ENCODE measurements around the gene PCAT6.

Gene PCAT6

GRCh38 chr1:202798792-202799331 lies 11.9 kb upstream of the PCAT6 start:
- Histone ChIP-seq H3K4ac (ENCODE audit: low read length) (no peak overlapping the region), H4K8ac (ENCODE audit: low read depth, low read length) (no peak overlapping the region), H3K4me3 (ENCODE audit: low read length in 2 of 2) (peak overlapping the region in 1 of 2 donors; percentile 60), H2BK15ac (ENCODE audit: low read length) (no peak overlapping the region), H3K14ac (ENCODE audit: low read length) (no peak overlapping the region), H3K79me1 (ENCODE audit: low read depth, low read length) (peaks cover 11% of the 10 kb centered on the region), H3K18ac (ENCODE audit: low read length) (no peak overlapping the region), H4K91ac (ENCODE audit: low read depth, low read length, poor library complexity) (no peak overlapping the region), H3K27me3 (ENCODE audit: control insufficient read depth in 3 of 3, insufficient read depth in 3 of 3, low read depth in 1 of 3, low read length in 3 of 3) (no peaks in the 10 kb centered on the region), H3K9ac (ENCODE audit: low read depth, low read length, poor library complexity) (no peak overlapping the region), H3K9me3 (replicated peaks in 1 of 2; ENCODE audit: control insufficient read depth in 2 of 2, insufficient read depth in 1 of 2, low read depth in 1 of 2, low read length in 2 of 2) (peaks cover 0 to 4% of the 10 kb centered on the region in 2 donors), H2AFZ (ENCODE audit: low read length) (no peak overlapping the region), H2BK120ac (ENCODE audit: low read depth, low read length) (no peak overlapping the region), H2BK12ac (ENCODE audit: low read length) (no peak overlapping the region), H2AK5ac (ENCODE audit: low read depth, low read length) (no peak overlapping the region), H3K23ac (ENCODE audit: low read depth, low read length, poor library complexity) (no peak overlapping the region), H3K4me2 (ENCODE audit: insufficient read depth, low read length, poor library complexity, severe bottlenecking) (no peak overlapping the region), H3K4me1 (ENCODE audit: control insufficient read depth in 2 of 2, insufficient read depth in 1 of 2, low read depth in 1 of 2, low read length in 2 of 2) (peaks cover 0 to 4% of the 10 kb centered on the region in 2 donors), H3K36me3 (replicated peaks in 1 of 2; ENCODE audit: control insufficient read depth in 2 of 2, insufficient read depth in 2 of 2, low read length in 2 of 2) (peaks cover 13 to 54% of the 10 kb centered on the region in 2 donors), H3K27ac (replicated peaks; ENCODE audit: low read length) (no peak overlapping the region), H2BK5ac (ENCODE audit: low read length) (no peak overlapping the region)
- no peak for DNase-seq (ENCODE audit: low spot score)
- WGBS, 2 donors (ENCODE audit: extremely low coverage in 2 of 2, insufficient read length in 2 of 2, insufficient replicate concordance in 1 of 2), result no CpG with 5 or more reads among the region's 6 CpGs

- no CpG with 5 or more reads among the region's 1 CpG for WGBS, 2 donors (ENCODE audit: extremely low coverage in 2 of 2, insufficient read length in 2 of 2, insufficient replicate concordance in 1 of 2)
These were observed 10.0 kb upstream of the PCAT6 start for GRCh38 chr1:202800742-202801141.

GRCh38 chr1:202801175-202801574 lies 9.6 kb upstream of the PCAT6 start:
- Histone ChIP-seq H2BK15ac (ENCODE audit: low read length) (no peak overlapping the region), H2AK5ac (ENCODE audit: low read depth, low read length) (no peak overlapping the region), H3K36me3 (replicated peaks in 1 of 2; ENCODE audit: control insufficient read depth in 2 of 2, insufficient read depth in 2 of 2, low read length in 2 of 2) (peaks cover 9 to 50% of the 10 kb centered on the region in 2 donors), H4K8ac (ENCODE audit: low read depth, low read length) (no peak overlapping the region), H3K9ac (ENCODE audit: low read depth, low read length, poor library complexity) (no peak overlapping the region), H2AFZ (ENCODE audit: low read length) (no peak overlapping the region), H3K23ac (ENCODE audit: low read depth, low read length, poor library complexity) (no peak overlapping the region), H3K4me2 (ENCODE audit: insufficient read depth, low read length, poor library complexity, severe bottlenecking) (no peak overlapping the region), H2BK12ac (ENCODE audit: low read length) (no peak overlapping the region), H3K4me1 (ENCODE audit: control insufficient read depth in 2 of 2, insufficient read depth in 1 of 2, low read depth in 1 of 2, low read length in 2 of 2) (peaks cover 2 to 5% of the 10 kb centered on the region in 2 donors), H3K9me3 (replicated peaks in 1 of 2; ENCODE audit: control insufficient read depth in 2 of 2, insufficient read depth in 1 of 2, low read depth in 1 of 2, low read length in 2 of 2) (peaks cover 0 to 4% of the 10 kb centered on the region in 2 donors), H3K27me3 (ENCODE audit: control insufficient read depth in 3 of 3, insufficient read depth in 3 of 3, low read depth in 1 of 3, low read length in 3 of 3) (no peaks in the 10 kb centered on the region), H3K27ac (replicated peaks; ENCODE audit: low read length) (no peak overlapping the region), H4K91ac (ENCODE audit: low read depth, low read length, poor library complexity) (no peak overlapping the region), H3K4me3 (ENCODE audit: low read length in 2 of 2) (no peak overlapping the region), H3K4ac (ENCODE audit: low read length) (no peak overlapping the region), H3K14ac (ENCODE audit: low read length) (no peak overlapping the region), H2BK120ac (ENCODE audit: low read depth, low read length) (no peak overlapping the region), H2BK5ac (ENCODE audit: low read length) (no peak overlapping the region), H3K79me1 (ENCODE audit: low read depth, low read length) (peaks cover 6% of the 10 kb centered on the region), H3K18ac (ENCODE audit: low read length) (no peak overlapping the region)
- DNase-seq (ENCODE audit: low spot score), result no peak
- WGBS, 2 donors (ENCODE audit: extremely low coverage in 2 of 2, insufficient read length in 2 of 2, insufficient replicate concordance in 1 of 2), result no CpG with 5 or more reads among the region's 2 CpGs

More at GRCh38 chr1:202800742-202801141, 10.0 kb upstream of the PCAT6 start:
- no peak for DNase-seq (ENCODE audit: low spot score)
- peaks cover 0 to 4% of the 10 kb centered on the region in 2 donors for H3K9me3 ChIP-seq (replicated peaks in 1 of 2; ENCODE audit: control insufficient read depth in 2 of 2, insufficient read depth in 1 of 2, low read depth in 1 of 2, low read length in 2 of 2)
- no peak overlapping the region for H2AK5ac ChIP-seq (ENCODE audit: low read depth, low read length)
- no peak overlapping the region for H3K18ac ChIP-seq (ENCODE audit: low read length)
- peaks cover 9% of the 10 kb centered on the region for H3K79me1 ChIP-seq (ENCODE audit: low read depth, low read length)
- no peak overlapping the region for H2BK5ac ChIP-seq (ENCODE audit: low read length)
- no peak overlapping the region for H2BK12ac ChIP-seq (ENCODE audit: low read length)
- H3K27me3 ChIP-seq (ENCODE audit: control insufficient read depth in 3 of 3, insufficient read depth in 3 of 3, low read depth in 1 of 3, low read length in 3 of 3), result no peaks in the 10 kb centered on the region
- no peak overlapping the region for H3K23ac ChIP-seq (ENCODE audit: low read depth, low read length, poor library complexity)
- H3K36me3 ChIP-seq (replicated peaks in 1 of 2; ENCODE audit: control insufficient read depth in 2 of 2, insufficient read depth in 2 of 2, low read length in 2 of 2), result peaks cover 13 to 54% of the 10 kb centered on the region in 2 donors
- H3K4me1 ChIP-seq (ENCODE audit: control insufficient read depth in 2 of 2, insufficient read depth in 1 of 2, low read depth in 1 of 2, low read length in 2 of 2), result peaks cover 4 to 5% of the 10 kb centered on the region in 2 donors
- no peak overlapping the region for H3K4me3 ChIP-seq (ENCODE audit: low read length in 2 of 2)
- H3K4ac ChIP-seq (ENCODE audit: low read length), result no peak overlapping the region
- no peak overlapping the region for H4K91ac ChIP-seq (ENCODE audit: low read depth, low read length, poor library complexity)
- no peak overlapping the region for H3K9ac ChIP-seq (ENCODE audit: low read depth, low read length, poor library complexity)
- no peak overlapping the region for H2BK15ac ChIP-seq (ENCODE audit: low read length)
- H3K27ac ChIP-seq (replicated peaks; ENCODE audit: low read length), result no peak overlapping the region
- no peak overlapping the region for H4K8ac ChIP-seq (ENCODE audit: low read depth, low read length)
- H3K4me2 ChIP-seq (ENCODE audit: insufficient read depth, low read length, poor library complexity, severe bottlenecking), result no peak overlapping the region
- no peak overlapping the region for H2BK120ac ChIP-seq (ENCODE audit: low read depth, low read length)
- no peak overlapping the region for H2AFZ ChIP-seq (ENCODE audit: low read length)
- H3K14ac ChIP-seq (ENCODE audit: low read length), result no peak overlapping the region

DNA sequence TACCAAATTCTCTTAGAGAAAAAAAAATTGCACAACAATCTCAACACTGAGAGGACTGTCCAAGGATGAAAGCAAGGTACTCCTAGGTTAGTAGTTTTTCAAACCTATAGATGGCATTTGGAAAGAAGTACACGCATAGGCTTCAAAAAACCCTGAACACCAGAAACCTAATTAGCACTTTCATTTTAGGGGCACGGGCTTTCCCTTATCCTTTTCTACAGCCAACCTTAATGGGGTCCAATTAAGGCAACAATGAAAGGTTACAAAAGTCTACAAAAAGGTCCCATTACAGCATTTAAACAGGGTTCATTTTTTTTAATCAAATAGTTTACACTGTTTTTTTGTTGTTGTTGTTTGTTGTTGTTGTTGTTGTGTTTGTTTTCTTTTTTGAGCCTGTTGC lies 8.7 kb upstream of the PCAT6 start:
- no peak overlapping the region for H3K23ac ChIP-seq (ENCODE audit: low read depth, low read length, poor library complexity)
- H3K9me3 ChIP-seq (replicated peaks in 1 of 2; ENCODE audit: control insufficient read depth in 2 of 2, insufficient read depth in 1 of 2, low read depth in 1 of 2, low read length in 2 of 2), result peaks cover 0 to 4% of the 10 kb centered on the region in 2 donors
- WGBS, 2 donors (ENCODE audit: extremely low coverage in 2 of 2, insufficient read length in 2 of 2, insufficient replicate concordance in 1 of 2), result no CpG with 5 or more reads among the region's 2 CpGs
- H3K36me3 ChIP-seq (replicated peaks in 1 of 2; ENCODE audit: control insufficient read depth in 2 of 2, insufficient read depth in 2 of 2, low read length in 2 of 2), result peaks cover 5 to 41% of the 10 kb centered on the region in 2 donors
- no peak overlapping the region for H3K18ac ChIP-seq (ENCODE audit: low read length)
- H2AFZ ChIP-seq (ENCODE audit: low read length), result no peak overlapping the region
- no peak for DNase-seq (ENCODE audit: low spot score)
- H4K91ac ChIP-seq (ENCODE audit: low read depth, low read length, poor library complexity), result no peak overlapping the region
- no peak overlapping the region for H3K4ac ChIP-seq (ENCODE audit: low read length)
- no peak overlapping the region for H3K14ac ChIP-seq (ENCODE audit: low read length)
- no peak overlapping the region for H4K8ac ChIP-seq (ENCODE audit: low read depth, low read length)
- H3K4me2 ChIP-seq (ENCODE audit: insufficient read depth, low read length, poor library complexity, severe bottlenecking), result no peak overlapping the region
- H3K4me1 ChIP-seq (ENCODE audit: control insufficient read depth in 2 of 2, insufficient read depth in 1 of 2, low read depth in 1 of 2, low read length in 2 of 2), result peaks cover 2 to 5% of the 10 kb centered on the region in 2 donors
- no peaks in the 10 kb centered on the region for H3K27me3 ChIP-seq (ENCODE audit: control insufficient read depth in 3 of 3, insufficient read depth in 3 of 3, low read depth in 1 of 3, low read length in 3 of 3)
- H2BK12ac ChIP-seq (ENCODE audit: low read length), result no peak overlapping the region
- H3K4me3 ChIP-seq (ENCODE audit: low read length in 2 of 2), result no peak overlapping the region
- H3K79me1 ChIP-seq (ENCODE audit: low read depth, low read length), result peaks cover 3% of the 10 kb centered on the region
- no peak overlapping the region for H2BK15ac ChIP-seq (ENCODE audit: low read length)
- H2AK5ac ChIP-seq (ENCODE audit: low read depth, low read length), result no peak overlapping the region
- H3K27ac ChIP-seq (replicated peaks; ENCODE audit: low read length), result no peak overlapping the region
- no peak overlapping the region for H3K9ac ChIP-seq (ENCODE audit: low read depth, low read length, poor library complexity)
- no peak overlapping the region for H2BK5ac ChIP-seq (ENCODE audit: low read length)
- H2BK120ac ChIP-seq (ENCODE audit: low read depth, low read length), result no peak overlapping the region

Measured in neuronal stem cell (in vitro differentiated cells).